Activated T-cell treated with anti-CD3 and anti-CD28 coated beads, Interleukin-2, amount 50 U/mL, for 48 hours (primary cell): ENCODE results near the gene C1orf21.

ENCODE experiments used
- DNase-seq, 2 experiments: peaks; one replicate each; pipeline ENCODE4 v3.0.0-alpha.2; 2020

The C1orf21 gene

GRCh38 chr1:184637664-184638240 is 250.9 kb downstream of the C1orf21 start:
- DNase-seq = no peak

GRCh38 chr1:184639205-184639604 is 252.4 kb downstream of the C1orf21 start:
- DNase-seq = no peak

- no peak for DNase-seq
These were observed 253.7 kb downstream of the C1orf21 start for GRCh38 chr1:184640505-184640904.

GRCh38 chr1:184641894-184642293 is 255.1 kb downstream of the C1orf21 start:
- DNase-seq = no peak

GRCh38 chr1:184643661-184644060 is 256.8 kb downstream of the C1orf21 start:
- DNase-seq = no peak

- no peak for DNase-seq
These were observed 257.9 kb downstream of the C1orf21 start for GRCh38 chr1:184644771-184645170.

- no peak for DNase-seq
These were observed 259.4 kb downstream of the C1orf21 start for GRCh38 chr1:184646178-184646701.

- DNase-seq = no peak
These were observed 260.0 kb downstream of the C1orf21 start for GRCh38 chr1:184646824-184647223.

- no peak for DNase-seq
These were observed 260.6 kb downstream of the C1orf21 start for GRCh38 chr1:184647471-184647870.

GRCh38 chr1:184648160-184648855 is 261.5 kb downstream of the C1orf21 start:
- DNase-seq = no peak

GRCh38 chr1:184648856-184649201 is 262.0 kb downstream of the C1orf21 start:
- no peak for DNase-seq

- DNase-seq = no peak
These were observed 262.6 kb downstream of the C1orf21 start for GRCh38 chr1:184649451-184649888.

GRCh38 chr1:184650177-184650866 is 263.5 kb downstream of the C1orf21 start:
- no peak for DNase-seq

- no peak for DNase-seq
These were observed 268.4 kb downstream of the C1orf21 start for GRCh38 chr1:184655185-184655584.

- no peak for DNase-seq
These were observed 269.4 kb downstream of the C1orf21 start for GRCh38 chr1:184656221-184656620.

GRCh38 chr1:184658055-184658454 is 271.2 kb downstream of the C1orf21 start:
- DNase-seq = no peak

GRCh38 chr1:184660462-184661191 is 273.8 kb downstream of the C1orf21 start:
- no peak for DNase-seq

GRCh38 chr1:184661801-184662200 is 275.0 kb downstream of the C1orf21 start:
- no peak for DNase-seq

GRCh38 chr1:184664042-184664660 is 277.3 kb downstream of the C1orf21 start:
- DNase-seq = peak; percentile 71

GRCh38 chr1:184664661-184665060 is 277.8 kb downstream of the C1orf21 start:
- DNase-seq = no peak

- no peak for DNase-seq
These were observed 278.5 kb downstream of the C1orf21 start for GRCh38 chr1:184665360-184665759.

GRCh38 chr1:184669391-184669790 is 282.6 kb downstream of the C1orf21 start:
- no peak for DNase-seq
